Measurements from ENCODE around the gene RAB10. TPM values are rescaled to one million over a fixed set of nuclear protein-coding genes. Genes with fewer than 3 reads are reported as not detected.

RAB10 gene
- total and polyA plus RNA-seq, 9 of the 15 experiments (the other 6 are each of a cell fraction or from before 2014, with no cell fraction given) = 25.1 to 214 (median 157) TPM

DNA sequence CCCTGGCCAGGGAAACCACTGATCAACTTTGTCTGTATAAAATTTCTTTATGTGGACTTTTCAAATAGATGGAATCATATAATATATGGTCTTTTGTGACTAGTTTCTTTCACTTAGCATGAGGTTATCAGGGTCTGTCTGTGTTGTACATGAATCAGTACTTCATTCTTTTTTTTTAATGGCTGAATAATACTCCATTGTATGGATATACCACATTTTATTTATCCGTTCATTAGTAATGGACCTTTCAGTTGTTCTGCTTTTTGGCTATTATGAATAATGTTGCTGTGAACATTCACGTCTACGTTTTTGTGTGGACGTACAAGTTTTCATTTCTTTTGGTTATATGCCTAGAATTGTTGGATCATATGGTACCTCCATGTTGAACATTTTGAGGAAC, 69.9 kb downstream of the RAB10 start:
- H2AFZ ChIP-seq (ENCODE audit: low read depth, low read length) = no peak overlapping the region
- no peak overlapping the region for H3K27ac ChIP-seq (ENCODE audit: extremely low read depth, low read depth, low read length)
- H3K4me1 ChIP-seq (replicated peaks in 1 of 2; ENCODE audit: control insufficient read depth in 2 of 2, insufficient read depth in 2 of 2, low read length in 2 of 2) = no peaks in the 10 kb centered on the region
- peaks cover 67% of the 10 kb centered on the region for H3K36me3 ChIP-seq (ENCODE audit: control insufficient read depth, insufficient read depth, low read length)
- ATAC-seq (no peak), DNase-seq (ENCODE audit: extremely low read depth in 1 of 4, low spot score in 3 of 4) (no peak), FAIRE-seq (no peak)
- H3K27me3 ChIP-seq (ENCODE audit: control insufficient read depth in 2 of 2, insufficient read depth in 2 of 2, low read length in 2 of 2) = no peaks in the 10 kb centered on the region
- 0 out of 2 replicates have a peak, but pooled peaks cover 2% of the 10 kb centered on the region for H3K9me3 ChIP-seq (replicated peaks; ENCODE audit: control insufficient read depth, insufficient read depth, low read depth, low read length)
- ChIA-PET POLR2A (no interaction called here), CTCF (ENCODE audit: low intra/inter-chr PET ratio) (no interaction called here)
- H3K4me2 ChIP-seq (ENCODE audit: insufficient read depth, low read length) = no peak overlapping the region
- no peak overlapping the region for H3K9ac ChIP-seq (ENCODE audit: insufficient read depth in 1 of 2, low read depth in 2 of 2, low read length in 2 of 2)
- BruUV-seq (replicated peaks) = no TSS peak
- intact Hi-C loops (cut with micrococcal nuclease) = no loop called here
- H3K79me2 ChIP-seq (ENCODE audit: control insufficient read depth, insufficient read depth, low read length) = peaks cover 92% of the 10 kb centered on the region
- no peaks in the 10 kb centered on the region for H4K20me1 ChIP-seq (replicated peaks; ENCODE audit: control insufficient read depth, insufficient read depth, low read length)
- H3K4me3 ChIP-seq = no peak overlapping the region
- in situ Hi-C loops (cut with MboI) = no loop called here
- 93% methylated on average over 4 of the region's 4 CpGs for WGBS (ENCODE audit: insufficient coverage, low coverage, missing lambda C conversion rate)
- no peaks in the 10 kb centered on the region for H3K9me1 ChIP-seq (ENCODE audit: control insufficient read depth, insufficient read depth, low read length)
- TF ChIP-seq E2F4 (CRISPR knock-in tag; IDR thresholded peaks at IDR 0.05; ENCODE audit: low read depth) = no peak
- TF ChIP-seq ZNF324 (CRISPR knock-in tag; IDR thresholded peaks at IDR 0.05) = no peak
- no peak for TF ChIP-seq CBX5 (IDR thresholded peaks at IDR 0.05; ENCODE audit: borderline replicate concordance, low read depth)
- TF ChIP-seq, protein P1, sequence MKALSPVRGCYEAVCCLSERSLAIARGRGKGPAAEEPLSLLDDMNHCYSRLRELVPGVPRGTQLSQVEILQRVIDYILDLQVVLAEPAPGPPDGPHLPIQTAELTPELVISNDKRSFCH (CRISPR knock-in tag; IDR thresholded peaks at IDR 0.05) = no peak
- TF ChIP-seq, protein P1 (tag; IDR thresholded peaks at IDR 0.05) = no peak
- TF ChIP-seq SETDB1 (IDR thresholded peaks at IDR 0.05; ENCODE audit: low read length) = no peak
- no peak for TF ChIP-seq CEBPG (CRISPR knock-in tag; IDR thresholded peaks at IDR 0.05)
- no peak for TF ChIP-seq CEBPG (tag; conservative IDR thresholded peaks at IDR 0.05 in 1 of 2, IDR thresholded peaks at IDR 0.05 in 1 of 2)
- TF ChIP-seq NFYB (IDR thresholded peaks at IDR 0.05; ENCODE audit: extremely low read depth, insufficient read length) = no peak
- TF ChIP-seq, protein P2, sequence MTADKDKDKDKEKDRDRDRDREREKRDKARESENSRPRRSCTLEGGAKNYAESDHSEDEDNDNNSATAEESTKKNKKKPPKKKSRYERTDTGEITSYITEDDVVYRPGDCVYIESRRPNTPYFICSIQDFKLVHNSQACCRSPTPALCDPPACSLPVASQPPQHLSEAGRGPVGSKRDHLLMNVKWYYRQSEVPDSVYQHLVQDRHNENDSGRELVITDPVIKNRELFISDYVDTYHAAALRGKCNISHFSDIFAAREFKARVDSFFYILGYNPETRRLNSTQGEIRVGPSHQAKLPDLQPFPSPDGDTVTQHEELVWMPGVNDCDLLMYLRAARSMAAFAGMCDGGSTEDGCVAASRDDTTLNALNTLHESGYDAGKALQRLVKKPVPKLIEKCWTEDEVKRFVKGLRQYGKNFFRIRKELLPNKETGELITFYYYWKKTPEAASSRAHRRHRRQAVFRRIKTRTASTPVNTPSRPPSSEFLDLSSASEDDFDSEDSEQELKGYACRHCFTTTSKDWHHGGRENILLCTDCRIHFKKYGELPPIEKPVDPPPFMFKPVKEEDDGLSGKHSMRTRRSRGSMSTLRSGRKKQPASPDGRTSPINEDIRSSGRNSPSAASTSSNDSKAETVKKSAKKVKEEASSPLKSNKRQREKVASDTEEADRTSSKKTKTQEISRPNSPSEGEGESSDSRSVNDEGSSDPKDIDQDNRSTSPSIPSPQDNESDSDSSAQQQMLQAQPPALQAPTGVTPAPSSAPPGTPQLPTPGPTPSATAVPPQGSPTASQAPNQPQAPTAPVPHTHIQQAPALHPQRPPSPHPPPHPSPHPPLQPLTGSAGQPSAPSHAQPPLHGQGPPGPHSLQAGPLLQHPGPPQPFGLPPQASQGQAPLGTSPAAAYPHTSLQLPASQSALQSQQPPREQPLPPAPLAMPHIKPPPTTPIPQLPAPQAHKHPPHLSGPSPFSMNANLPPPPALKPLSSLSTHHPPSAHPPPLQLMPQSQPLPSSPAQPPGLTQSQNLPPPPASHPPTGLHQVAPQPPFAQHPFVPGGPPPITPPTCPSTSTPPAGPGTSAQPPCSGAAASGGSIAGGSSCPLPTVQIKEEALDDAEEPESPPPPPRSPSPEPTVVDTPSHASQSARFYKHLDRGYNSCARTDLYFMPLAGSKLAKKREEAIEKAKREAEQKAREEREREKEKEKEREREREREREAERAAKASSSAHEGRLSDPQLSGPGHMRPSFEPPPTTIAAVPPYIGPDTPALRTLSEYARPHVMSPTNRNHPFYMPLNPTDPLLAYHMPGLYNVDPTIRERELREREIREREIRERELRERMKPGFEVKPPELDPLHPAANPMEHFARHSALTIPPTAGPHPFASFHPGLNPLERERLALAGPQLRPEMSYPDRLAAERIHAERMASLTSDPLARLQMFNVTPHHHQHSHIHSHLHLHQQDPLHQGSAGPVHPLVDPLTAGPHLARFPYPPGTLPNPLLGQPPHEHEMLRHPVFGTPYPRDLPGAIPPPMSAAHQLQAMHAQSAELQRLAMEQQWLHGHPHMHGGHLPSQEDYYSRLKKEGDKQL (CRISPR knock-in tag; IDR thresholded peaks at IDR 0.05; ENCODE audit: borderline replicate concordance) = no peak
